HG03103 (cell line): Measurements from ENCODE around the gene ANXA4.
"Not testable (repeated sequence)": the region's sequence is repeated elsewhere in the genome, so short reads cannot be mapped to it uniquely, and the experiment has no call there.

ENCODE experiments used
- ATAC-seq: cut with Tn5 transposase; IDR thresholded peaks from one replicate; pipeline ENCODE4 v1.9.1; 2021; ENCODE audit warnings: low read depth; ENCODE audit not compliant: unreplicated experiment

ANXA4 gene

GRCh38 chr2:69745035-69745434 is 3.1 kb downstream of the ANXA4 start:
- ATAC-seq = no peak

GRCh38 chr2:69750246-69750645 is 8.3 kb downstream of the ANXA4 start:
- no peak for ATAC-seq

- no peak for ATAC-seq
Observed at GRCh38 chr2:69753659-69754363, 11.9 kb downstream of the ANXA4 start.

DNA sequence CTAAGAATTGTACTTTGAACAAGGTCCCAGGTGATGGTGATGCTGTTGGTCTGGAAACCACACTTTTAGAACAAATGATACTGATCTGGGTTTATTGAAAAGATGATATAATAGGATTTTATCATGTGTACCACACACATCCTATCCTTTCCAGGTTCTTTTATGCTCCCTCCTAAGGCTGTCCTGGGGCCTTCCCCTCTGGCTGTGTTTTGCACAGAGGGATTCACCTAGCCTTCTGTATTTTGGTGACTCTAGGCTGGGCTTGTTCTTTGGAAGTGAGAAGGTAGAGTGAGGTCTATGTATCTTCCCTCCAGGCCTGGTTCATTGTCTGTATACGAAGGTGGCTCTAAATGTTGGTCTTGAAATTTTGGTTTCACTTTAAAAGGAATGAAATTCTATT is 12.7 kb downstream of the ANXA4 start:
- ATAC-seq = no peak

DNA sequence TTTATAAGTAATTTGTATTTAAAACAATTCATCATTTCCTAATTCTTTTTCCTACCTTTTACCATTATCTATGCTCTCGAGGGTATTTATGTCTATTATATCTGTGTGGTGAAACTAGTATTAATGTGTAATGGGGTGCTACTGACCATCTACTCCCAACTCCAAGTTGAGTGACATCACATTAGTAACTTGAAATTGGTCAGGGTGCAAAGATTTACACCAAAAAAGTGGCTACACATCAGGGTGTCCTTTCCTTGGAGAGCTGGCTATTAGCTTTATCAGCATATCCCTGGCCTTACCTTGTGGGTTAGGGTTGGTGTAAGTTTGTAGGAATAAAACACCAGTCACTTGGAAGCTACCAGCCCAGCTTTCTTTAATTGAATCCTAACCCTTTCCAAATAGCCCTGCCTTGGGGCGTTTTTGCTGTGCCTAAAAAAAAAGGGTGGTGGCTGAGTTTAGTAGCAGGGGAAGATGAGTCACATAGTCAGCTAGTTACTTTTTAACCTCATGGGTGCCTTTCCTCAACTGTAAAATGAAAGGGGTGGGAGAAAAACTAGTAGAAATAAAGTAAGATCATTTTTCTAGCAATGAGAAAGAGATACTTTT is 14.0 kb downstream of the ANXA4 start:
- ATAC-seq = no peak

- no peak for ATAC-seq
Observed at GRCh38 chr2:69762025-69762424, 20.1 kb downstream of the ANXA4 start.

DNA sequence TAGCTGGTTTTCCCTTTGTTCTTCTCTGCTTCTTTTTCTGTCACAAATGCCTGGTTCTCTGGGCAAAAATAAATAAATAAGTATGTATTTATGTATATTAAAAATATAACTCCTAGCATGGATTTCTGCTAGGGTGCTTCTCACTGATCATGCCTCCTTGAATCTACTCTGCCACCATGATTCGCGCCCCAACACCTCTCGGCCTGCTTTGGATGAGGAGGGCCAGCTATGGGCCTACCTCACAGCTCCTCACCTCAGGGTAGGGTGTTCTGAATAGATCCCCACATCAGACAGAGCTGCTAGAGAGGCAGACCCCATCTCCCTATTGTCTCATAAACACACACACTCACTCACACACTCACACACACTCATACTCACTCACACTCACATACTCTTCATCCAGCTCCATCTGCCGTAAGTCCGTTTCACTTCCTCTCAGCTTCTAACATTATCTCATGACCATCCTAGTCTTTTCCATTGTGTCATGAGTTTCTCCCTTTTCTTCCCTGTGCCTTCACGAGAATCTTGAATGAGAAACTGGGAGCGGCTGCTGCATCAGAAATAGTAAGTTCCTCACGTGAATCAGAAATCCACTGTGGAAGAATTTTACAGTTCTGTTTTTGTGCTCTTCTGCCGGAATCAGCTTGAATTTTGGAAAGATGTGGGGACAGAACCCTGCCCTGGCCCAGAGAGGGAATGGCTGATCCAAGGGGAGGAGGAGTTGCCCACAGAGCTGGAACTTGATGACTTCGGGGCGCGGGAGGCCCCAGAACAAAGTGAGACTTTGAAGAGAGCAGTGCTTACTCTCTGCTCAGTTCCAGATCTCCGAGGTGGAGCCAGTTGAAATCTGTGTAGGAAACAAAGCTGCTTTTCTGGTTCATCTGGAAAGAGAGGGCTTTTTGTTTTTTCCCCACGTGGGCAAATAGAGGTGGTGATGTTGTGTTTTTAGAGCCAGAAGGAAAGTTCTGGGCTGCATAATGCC is 20.9 kb downstream of the ANXA4 start:
- ATAC-seq = no peak

- ATAC-seq = not testable (repeated sequence)
Observed at GRCh38 chr2:69763831-69764230, 21.9 kb downstream of the ANXA4 start.

DNA sequence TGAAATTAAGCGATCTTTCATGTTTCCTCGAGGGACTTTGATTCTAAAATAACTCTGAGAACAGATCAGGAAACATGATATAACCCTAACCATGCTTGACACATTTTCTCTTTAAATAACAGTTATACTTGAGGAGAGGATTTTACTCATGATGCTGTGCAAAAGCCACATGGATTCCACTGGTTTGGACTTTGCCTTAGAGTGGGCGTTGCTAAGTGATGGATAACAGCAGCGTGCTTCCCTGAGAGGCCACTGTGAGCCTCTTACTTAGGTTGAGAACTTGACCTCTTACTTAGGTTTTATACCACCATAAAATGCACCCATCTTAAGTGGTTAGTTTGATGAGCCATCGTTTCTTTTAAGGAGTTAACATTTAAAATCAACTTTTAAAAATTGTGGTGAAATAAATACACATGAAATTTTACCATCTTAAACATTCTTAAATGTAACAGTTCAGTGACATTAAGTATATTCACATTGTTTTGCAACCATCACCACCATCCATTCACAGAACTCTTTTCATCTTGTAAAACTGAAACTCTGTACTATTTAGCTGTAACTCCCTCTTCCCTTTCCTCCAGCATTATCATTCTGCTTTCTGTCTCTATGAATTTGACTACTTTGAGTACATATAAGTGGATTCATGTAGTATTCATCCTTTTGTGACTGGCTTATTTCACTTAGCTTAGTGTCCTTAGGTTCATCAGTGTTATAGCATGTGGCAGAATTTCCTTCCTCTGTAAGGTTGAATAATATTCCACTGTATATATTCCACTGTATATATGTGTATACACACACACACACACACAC is 22.6 kb downstream of the ANXA4 start:
- no peak for ATAC-seq

- ATAC-seq = no peak
Observed at GRCh38 chr2:69765096-69765380, 23.1 kb downstream of the ANXA4 start.

GRCh38 chr2:69766014-69766413 is 24.1 kb downstream of the ANXA4 start:
- ATAC-seq = no peak

DNA sequence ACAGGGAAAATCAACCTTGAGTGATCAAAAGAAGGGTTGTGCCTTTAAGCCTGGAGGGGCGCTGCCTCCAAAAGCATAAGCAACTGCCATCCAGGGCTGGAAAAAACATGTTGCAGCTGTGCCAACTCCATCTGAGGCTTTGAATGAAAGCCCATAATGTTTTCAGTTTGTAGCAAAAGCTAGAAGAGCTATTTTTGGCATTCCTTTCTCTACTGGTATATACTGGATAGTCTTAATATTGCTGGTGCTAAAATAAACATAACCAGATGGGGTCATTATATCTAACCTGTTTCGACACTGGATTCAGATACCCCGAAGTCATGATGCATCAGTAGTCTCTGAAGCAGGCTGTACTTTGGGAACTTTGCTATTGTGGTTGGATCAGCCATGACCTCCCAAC is 25.1 kb downstream of the ANXA4 start:
- ATAC-seq = no peak

- ATAC-seq = no peak
Observed at GRCh38 chr2:69768235-69768634, 26.3 kb downstream of the ANXA4 start.

GRCh38 chr2:69768789-69769188 is 26.9 kb downstream of the ANXA4 start:
- no peak for ATAC-seq

DNA sequence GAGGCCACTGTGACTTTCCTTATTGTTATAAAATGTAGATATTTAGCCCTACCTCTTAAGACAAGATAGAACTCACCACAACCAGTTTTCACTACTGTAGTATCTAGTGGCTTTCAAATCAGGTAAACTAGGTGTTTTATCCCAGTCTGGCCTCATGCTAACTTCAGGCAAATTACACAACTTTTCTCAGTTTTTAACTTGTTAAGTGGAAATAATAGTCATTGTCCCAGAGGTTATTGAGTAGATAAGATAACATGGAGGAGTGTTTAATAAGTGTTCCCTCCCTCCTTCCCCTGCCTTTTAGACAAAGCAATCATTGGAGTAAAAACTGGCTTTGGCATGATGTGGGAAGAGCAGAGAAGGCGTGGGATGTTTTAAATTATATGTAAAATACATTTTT is 27.3 kb downstream of the ANXA4 start:
- ATAC-seq = no peak

DNA sequence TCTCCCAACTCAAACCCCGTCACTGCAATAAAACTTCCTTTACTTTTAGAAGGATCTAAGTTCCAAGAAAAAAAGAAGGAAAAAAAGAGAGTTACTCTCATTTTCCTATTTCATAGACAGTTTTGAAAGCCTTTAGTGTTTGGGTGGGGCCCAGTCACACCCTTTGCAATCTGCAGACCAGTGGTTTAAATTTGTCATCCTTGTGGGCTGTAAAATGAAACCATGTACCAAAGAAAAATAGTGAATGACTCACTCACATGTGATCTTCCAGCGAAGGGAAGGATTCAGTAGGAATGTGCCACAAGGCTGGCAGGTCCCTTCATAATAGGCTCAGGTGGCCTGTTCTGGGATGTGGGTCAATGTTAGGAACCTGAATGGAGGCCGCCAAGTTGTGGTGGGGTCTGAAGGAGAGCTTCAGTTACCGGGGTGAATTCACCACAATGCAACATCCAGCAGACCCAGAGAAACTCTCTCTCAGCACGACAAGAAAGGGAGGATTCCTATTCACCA is 28.3 kb downstream of the ANXA4 start:
- ATAC-seq = no peak

GRCh38 chr2:69770747-69771146 is 28.8 kb downstream of the ANXA4 start:
- no peak for ATAC-seq

DNA sequence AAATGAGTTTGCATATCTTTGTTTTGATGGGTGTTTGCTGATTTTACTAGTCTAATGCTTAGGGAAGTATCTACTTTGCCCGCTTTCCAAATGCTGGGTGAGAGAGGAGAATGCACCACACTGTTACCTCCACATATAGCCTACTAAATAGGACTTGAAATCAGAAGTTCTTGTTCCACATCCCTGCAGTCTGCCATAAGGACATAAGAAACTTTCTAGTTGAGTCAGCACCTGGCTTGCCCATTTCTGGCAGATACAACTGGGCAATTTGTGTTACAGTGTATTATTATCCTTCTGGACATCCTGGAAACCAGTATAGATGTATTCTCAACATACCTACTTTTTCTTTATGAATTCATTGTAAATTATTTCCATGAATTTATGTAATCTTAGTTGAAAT is 29.5 kb downstream of the ANXA4 start:
- ATAC-seq = no peak

- no peak for ATAC-seq
Observed at GRCh38 chr2:69773206-69773605, 31.3 kb downstream of the ANXA4 start.

- not testable (repeated sequence) for ATAC-seq
Observed at GRCh38 chr2:69774258-69774983, 32.5 kb downstream of the ANXA4 start.
